ENCODE data around the gene CAMK1D. TPM values are rescaled to one million over a fixed set of nuclear protein-coding genes. Genes with fewer than 3 reads are reported as not detected.

Gene CAMK1D
- total and polyA plus RNA-seq, 2 of the 8 experiments (the other 6 are each of a cell fraction or from before 2014, with no cell fraction given), result 3.5 to 10.6 TPM

GRCh38 chr10:12670004-12670403 is 320.7 kb downstream of the CAMK1D start:
- no peak overlapping the region for H2AK5ac ChIP-seq (ENCODE audit: low read depth, low read length)
- no peak overlapping the region for H2BK12ac ChIP-seq (ENCODE audit: low read depth, low read length)
- no peaks in the 10 kb centered on the region for H3K79me2 ChIP-seq (ENCODE audit: control insufficient read depth in 1 of 2, insufficient read depth in 2 of 2, low read length in 2 of 2)
- no peak overlapping the region for H3K56ac ChIP-seq (replicated peaks; ENCODE audit: insufficient read length, low read depth, low read length)
- no peak overlapping the region for H4K5ac ChIP-seq (ENCODE audit: insufficient read length, low read depth, low read length)
- H2BK15ac ChIP-seq (ENCODE audit: low read length), result no peak overlapping the region
- H3K9me3 ChIP-seq (ENCODE audit: insufficient read depth in 2 of 2, low read depth in 1 of 2, low read length in 1 of 2), result no peaks in the 10 kb centered on the region
- H4K20me1 ChIP-seq (replicated peaks in 1 of 2; ENCODE audit: control insufficient read depth in 1 of 2, insufficient read depth in 2 of 2, low read length in 2 of 2), result no peaks in the 10 kb centered on the region
- no peak overlapping the region for H3K27ac ChIP-seq (ENCODE audit: low read depth, low read length)
- H3K27me3 ChIP-seq (replicated peaks in 1 of 4; ENCODE audit: control insufficient read depth in 3 of 4, extremely low read depth in 1 of 4, insufficient read depth in 3 of 4, low read length in 3 of 4), result no peaks in the 10 kb centered on the region
- DNase-seq (ENCODE audit: low read depth in 1 of 2, low spot score in 2 of 2), result no peak
- H3K14ac ChIP-seq (ENCODE audit: insufficient read length), result no peak overlapping the region
- no peak overlapping the region for H3K23ac ChIP-seq (ENCODE audit: insufficient read length)
- ChIA-PET POLR2A (ENCODE audit: partially characterized antibody) (no interaction called here), CTCF (ENCODE audit: partially characterized antibody) (interaction anchor here (0.6 to 0.7 kb wide), 2 partner anchors 14 to 53 kb away, joined by 3 to 4 read pairs; no protein-coding TSS in a partner anchor)
- no peaks in the 10 kb centered on the region for H3K79me1 ChIP-seq (ENCODE audit: low read depth, low read length)
- H3K23me2 ChIP-seq (ENCODE audit: low read depth, low read length), result no peaks in the 10 kb centered on the region
- WGBS, 2 experiments (ENCODE audit: extremely low coverage in 1 of 2, insufficient coverage in 1 of 2, insufficient read length in 1 of 2, insufficient replicate concordance in 2 of 2, low coverage in 1 of 2, low lambda C conversion rate in 2 of 2, missing lambda C conversion rate in 1 of 2), result 88% methylated on average over 7 of the region's 7 CpGs; no CpG with 5 or more reads in 1 of the 2 experiments
- no peak for TF ChIP-seq KDM1A (IDR thresholded peaks at IDR 0.05; ENCODE audit: borderline replicate concordance, low read length)
- TF ChIP-seq KDM4A (IDR thresholded peaks at IDR 0.05; ENCODE audit: low read depth, low read length, severe bottlenecking), result no peak
- no peak for TF ChIP-seq MAFK (IDR thresholded peaks at IDR 0.05; ENCODE audit: low read depth, low read length)
- no peak for TF ChIP-seq HDAC6 (IDR thresholded peaks at IDR 0.05; ENCODE audit: low read depth, low read length)
- no peak for TF ChIP-seq EZH2 (IDR thresholded peaks at IDR 0.05; ENCODE audit: low read depth, low read length, severe bottlenecking)
- TF ChIP-seq NANOG (IDR thresholded peaks at IDR 0.05; ENCODE audit: insufficient read depth, low read depth, low read length, poor library complexity, severe bottlenecking), result no peak
- TF ChIP-seq SIX5 (IDR thresholded peaks at IDR 0.05; ENCODE audit: low read depth, low read length), result no peak
- TF ChIP-seq KDM5A (IDR thresholded peaks at IDR 0.05; ENCODE audit: low read length), result no peak
- no peak for TF ChIP-seq RNF2 (IDR thresholded peaks at IDR 0.05; ENCODE audit: borderline replicate concordance, low read depth, low read length, missing control alignments, poor library complexity, severe bottlenecking)
- TF ChIP-seq POLR2AphosphoS5 (IDR thresholded peaks at IDR 0.05; ENCODE audit: low read depth, low read length), result no peak
- no peak for TF ChIP-seq EP300 (IDR thresholded peaks at IDR 0.05; ENCODE audit: borderline replicate concordance in 1 of 2, low read depth in 2 of 2, low read length in 2 of 2)
- TF ChIP-seq JUND (IDR thresholded peaks at IDR 0.05; ENCODE audit: low read length), result no peak
- TF ChIP-seq SIN3A (conservative IDR thresholded peaks at IDR 0.05 in 1 of 2, IDR thresholded peaks at IDR 0.05 in 1 of 2; ENCODE audit: low read depth in 1 of 2, low read length in 2 of 2), result no peak
- no peak overlapping the region for H3K9ac ChIP-seq (replicated peaks in 1 of 4; ENCODE audit: extremely low read depth in 1 of 4, low read depth in 3 of 4, low read length in 3 of 4)
- no peak overlapping the region for H2BK5ac ChIP-seq (ENCODE audit: low read depth, low read length)
- H2AFZ ChIP-seq (ENCODE audit: low read length), result no peak overlapping the region
- no peak overlapping the region for H4K91ac ChIP-seq (replicated peaks; ENCODE audit: insufficient read length, low read length)
- no peak overlapping the region for H2BK20ac ChIP-seq (ENCODE audit: low read length)
- FAIRE-seq, result no peak
- no peaks in the 10 kb centered on the region for H3K36me3 ChIP-seq (ENCODE audit: control insufficient read depth in 2 of 4, insufficient read depth in 4 of 4, low read length in 3 of 4)
- no peak overlapping the region for H2BK120ac ChIP-seq (replicated peaks; ENCODE audit: low read depth, low read length)
- no peak overlapping the region for H3K18ac ChIP-seq (ENCODE audit: extremely low read depth, low read length)
- H3K4me2 ChIP-seq (ENCODE audit: insufficient read depth in 1 of 2, low read depth in 2 of 2, low read length in 2 of 2), result no peak overlapping the region
- no peak overlapping the region for H3K4ac ChIP-seq (replicated peaks; ENCODE audit: insufficient read length, low read depth, low read length)
- H4K8ac ChIP-seq (ENCODE audit: extremely low read depth, insufficient read depth, low read length), result no peak overlapping the region
- no peaks in the 10 kb centered on the region for H3K4me1 ChIP-seq (replicated peaks in 1 of 4; ENCODE audit: control insufficient read depth in 3 of 4, insufficient read depth in 4 of 4, low read length in 3 of 4)
- no peak overlapping the region for H3K4me3 ChIP-seq (ENCODE audit: extremely low read depth in 1 of 4, insufficient read depth in 2 of 4, low read depth in 3 of 4, low read length in 4 of 4)

All from H1 (cell line).